Esophagus muscularis mucosa (tissue), 3 donors: ENCODE measurements around the gene ICOS.

ENCODE experiments used
- CTCF ChIP-seq, 3 experiments: fragments of 200-600 bp in 2 of 3; fragments of 450-650 bp in 1 of 3; sonication (generic) in 2 of 3; IDR thresholded peaks; one replicate each; pipeline ENCODE4 v1.5.1; 2017 to 2019; ENCODE audit warnings: antibody characterized with exemption in 3 of 3, mild to moderate bottlenecking in 2 of 3, moderate library complexity in 1 of 3
- POLR2A ChIP-seq: fragments of 450-650 bp; IDR thresholded peaks from one replicate; pipeline ENCODE4 v1.6.1; 2017; ENCODE audit warnings: antibody characterized with exemption, moderate library complexity, mild to moderate bottlenecking, low read depth

GRCh38 chr2:203918839-203919238 lies 17.7 kb upstream of the ICOS start:
- TF ChIP-seq POLR2A (no peak), CTCF (IDR thresholded peaks at IDR 0.05) (no peak)
